Endothelial cell of umbilical vein (primary cell): ENCODE results near the gene EAPP. TPM values are rescaled to one million over a fixed set of nuclear protein-coding genes. Genes with fewer than 3 reads are reported as not detected.

Experiments used
- BruUV-seq: library from RNA; stranded (reverse); fragments of 400-500 nt; replicated peaks from 2 replicates; lab custom pipeline; 2021; lab: Mats Ljungman, UMichigan
- CTCF ChIA-PET: fragments of 300-600, 350-600 bp; sonication (Branson Sonifier 250); formaldehyde crosslinking; loops from one replicate; lab custom pipeline; 2021; ENCODE audit warnings: antibody characterized with exemption, inconsistent platforms; lab: Charles Lee
- POLR2A ChIA-PET: fragments of 300-600, 350-600 bp; sonication (Branson Sonifier 250); formaldehyde crosslinking; loops from one replicate; lab custom pipeline; 2021; ENCODE audit warnings: antibody characterized with exemption, inconsistent platforms; lab: Charles Lee
- DNase-seq: peaks from one replicate; pipeline ENCODE4 v3.0.0-alpha.2; 2011; ENCODE audit warnings: low read depth, low spot score
- FAIRE-seq: peaks from 2 replicates; lab custom pipeline; 2011; peaks lifted over from hg19 to GRCh38; lab: Jason Lieb, UNC
- H2AFZ ChIP-seq: 2 replicates; pipeline ENCODE4 v1.6.0; 2012; ENCODE audit warnings: low read depth, low read length, control low read depth, inconsistent platforms
- H3K27ac ChIP-seq: 2 replicates; pipeline ENCODE4 v1.5.1; 2011; ENCODE audit warnings: low read depth, mild to moderate bottlenecking, control low read depth, low read length, moderate library complexity; ENCODE audit not compliant: insufficient read depth
- H3K27me3 ChIP-seq, 2 experiments: 2 replicates each; pipeline versions ENCODE4 v1.6.0 to v1.6.1; 2011; ENCODE audit warnings: low read length in 2 of 2, mixed read lengths in 1 of 2; ENCODE audit not compliant: control insufficient read depth in 2 of 2, insufficient read depth in 2 of 2
- H3K36me3 ChIP-seq, 2 experiments: 2 replicates in 1 of 2; 3 replicates in 1 of 2; pipeline ENCODE4 v1.5.1; 2011; ENCODE audit warnings: low read length in 2 of 2, mild to moderate bottlenecking in 1 of 2, moderate library complexity in 1 of 2; ENCODE audit not compliant: control insufficient read depth in 2 of 2, insufficient read depth in 2 of 2; ENCODE audit errors: extremely low read depth in 1 of 2
- H3K4me1 ChIP-seq: 3 replicates; pipeline ENCODE4 v1.5.1; 2011; ENCODE audit warnings: mild to moderate bottlenecking, low read length; ENCODE audit not compliant: control insufficient read depth, insufficient read depth; ENCODE audit errors: extremely low read depth
- H3K4me2 ChIP-seq: 2 replicates; pipeline ENCODE4 v1.6.1; 2011; ENCODE audit warnings: low read length, control low read depth, mixed read lengths; ENCODE audit not compliant: insufficient read depth
- H3K4me3 ChIP-seq, 3 experiments: fragments of 200-600 bp in 1 of 3; sonication (generic), shearing (Covaris generic) in 1 of 3; replicated peaks in 1 of 3; 2 replicates each; pipeline ENCODE4 v1.5.1; 2011 to 2016; ENCODE audit warnings: control low read depth in 3 of 3, low read length in 3 of 3, mild to moderate bottlenecking in 2 of 3, inconsistent platforms in 1 of 3, low read depth in 1 of 3, moderate library complexity in 1 of 3; ENCODE audit not compliant: insufficient read depth in 1 of 3
- H3K79me2 ChIP-seq: 2 replicates; pipeline ENCODE4 v1.6.0; 2012; ENCODE audit warnings: low read length, inconsistent platforms; ENCODE audit not compliant: control insufficient read depth, insufficient read depth
- H3K9ac ChIP-seq: replicated peaks from 2 replicates; pipeline ENCODE3; 2011; ENCODE audit warnings: low read length, control low read depth; ENCODE audit not compliant: insufficient read depth; ENCODE audit errors: extremely low read depth
- H3K9me1 ChIP-seq: replicated peaks from 3 replicates; pipeline ENCODE4 v1.6.0; 2011; ENCODE audit warnings: mild to moderate bottlenecking, low read length; ENCODE audit not compliant: control insufficient read depth, insufficient read depth; ENCODE audit errors: extremely low read depth
- H3K9me3 ChIP-seq: replicated peaks from 2 replicates; pipeline ENCODE4 v1.5.1; 2012; ENCODE audit warnings: low read length, inconsistent platforms; ENCODE audit not compliant: control insufficient read depth, insufficient read depth
- H4K20me1 ChIP-seq: replicated peaks from 2 replicates; pipeline ENCODE3; 2011; ENCODE audit warnings: mild to moderate bottlenecking, low read length; ENCODE audit not compliant: control insufficient read depth, insufficient read depth; ENCODE audit errors: extremely low read depth
- EZH2 ChIP-seq: IDR thresholded peaks from 2 replicates; pipeline ENCODE4 v1.6.1; 2012; ENCODE audit warnings: borderline replicate concordance, low read depth, mild to moderate bottlenecking, moderate library complexity, low read length, inconsistent platforms; ENCODE audit not compliant: severe bottlenecking
- FOS ChIP-seq: IDR thresholded peaks from 2 replicates; pipeline ENCODE4 v1.6.1; 2011; ENCODE audit warnings: mild to moderate bottlenecking, low read length, moderate library complexity, borderline replicate concordance; ENCODE audit not compliant: insufficient read depth
- GATA2 ChIP-seq: IDR thresholded peaks from 2 replicates; pipeline ENCODE4 v1.7.0; 2011; ENCODE audit warnings: low read depth, mild to moderate bottlenecking, moderate library complexity, mixed read lengths, low read length; ENCODE audit not compliant: insufficient read length, insufficient read depth
- JUN ChIP-seq: IDR thresholded peaks from 2 replicates; pipeline ENCODE4 v1.6.1; 2011; ENCODE audit warnings: borderline replicate concordance, low read depth; ENCODE audit not compliant: insufficient read length, insufficient read depth
- MYC ChIP-seq: IDR thresholded peaks from one replicate; pipeline ENCODE4 v1.6.1; 2011; ENCODE audit warnings: mild to moderate bottlenecking, low read depth, low read length
- POLR2A ChIP-seq: IDR thresholded peaks from 2 replicates; pipeline ENCODE4 v1.6.1; 2012; ENCODE audit warnings: low read depth, mild to moderate bottlenecking, control low read depth, low read length
- dilution Hi-C: fragments of 300-500 bp; cut with MboI; formaldehyde crosslinking; loops from one replicate; pipeline ENCODE4 v1.15.0; 2019; ENCODE audit warnings: low sequenced_read_pairs; ENCODE audit not compliant: extremely low pct_ligation_motif_present
- intact Hi-C: fragments of 100-400 bp; cut with micrococcal nuclease; formaldehyde crosslinking; loops from one replicate; pipeline ENCODE4 v1.10.0; 2022
- polyA plus RNA-seq, 4 experiments: library from polyadenylated mRNA; depleted of rRNA in 3 of 4; stranded (reverse) in 3 of 4; unstranded in 1 of 4; fragments of >200 nt; gene quantifications; 2 replicates each; pipeline versions ENCODE4 v1.2.1 to v1.2.3, GENCODE V29; 2011 to 2012; ENCODE audit warnings: missing spikeins in 1 of 4
- total RNA-seq: library from RNA; stranded (reverse); gene quantifications from 2 replicates; pipeline ENCODE4 v1.2.3, GENCODE V29; 2021
- TF ChIP-seq, protein P1 (sequence below): IDR thresholded peaks from 2 replicates; pipeline ENCODE4 v1.6.1; 2011; ENCODE audit not compliant: insufficient read depth, insufficient read length

The EAPP gene
- total and polyA plus RNA-seq, 2 donors (not counting 3 experiments of a cell fraction or from before 2014, with no cell fraction given) = 16.6 to 22.2 TPM

DNA sequence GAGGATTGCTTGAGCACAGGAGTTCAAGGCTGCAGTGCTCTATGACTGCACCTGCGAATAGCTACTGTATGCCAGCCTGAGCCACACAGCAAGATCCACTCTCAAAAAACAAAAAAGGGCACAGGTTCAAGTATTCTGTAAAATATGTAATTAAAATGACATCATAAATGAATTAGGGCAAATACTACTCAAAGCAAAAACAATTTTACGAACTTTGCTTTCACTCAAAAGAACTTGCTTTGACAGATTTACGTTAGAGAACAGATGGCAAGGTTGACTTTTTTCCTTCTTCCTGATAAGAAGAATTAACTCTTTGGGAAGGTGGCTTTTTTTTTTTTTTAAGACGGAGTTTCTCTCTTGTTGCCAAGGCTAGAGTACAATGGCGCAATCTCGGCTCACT, 44.0 kb upstream of the EAPP start:
- Histone ChIP-seq H3K27ac (no peak overlapping the region), H3K4me1 (no peaks in the 10 kb centered on the region), H3K36me3 (peaks cover 8 to 20% of the 10 kb centered on the region in 2 experiments), H2AFZ (no peak overlapping the region), H3K9me3 (no peaks in the 10 kb centered on the region), H3K27me3 (no peaks in the 10 kb centered on the region), H3K79me2 (no peaks in the 10 kb centered on the region), H3K9ac (no peak overlapping the region), H3K4me3 (no peak overlapping the region), H4K20me1 (no peaks in the 10 kb centered on the region), H3K9me1 (no peaks in the 10 kb centered on the region), H3K4me2 (no peak overlapping the region)
- ChIA-PET POLR2A (no interaction called here), CTCF (no interaction called here)
- no TSS peak for BruUV-seq
- FAIRE-seq (no peak), DNase-seq (no peak)
- TF ChIP-seq GATA2 (no peak), FOS (no peak), MYC (no peak), EZH2 (no peak), JUN (no peak), POLR2A (no peak)
- TF ChIP-seq, protein P1, sequence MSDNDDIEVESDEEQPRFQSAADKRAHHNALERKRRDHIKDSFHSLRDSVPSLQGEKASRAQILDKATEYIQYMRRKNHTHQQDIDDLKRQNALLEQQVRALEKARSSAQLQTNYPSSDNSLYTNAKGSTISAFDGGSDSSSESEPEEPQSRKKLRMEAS = no peak
- intact Hi-C loops (loop anchor here (5.0 kb wide), 1 partner anchor 34 kb away; no protein-coding TSS in a partner anchor), dilution Hi-C loops (no loop called here)

DNA sequence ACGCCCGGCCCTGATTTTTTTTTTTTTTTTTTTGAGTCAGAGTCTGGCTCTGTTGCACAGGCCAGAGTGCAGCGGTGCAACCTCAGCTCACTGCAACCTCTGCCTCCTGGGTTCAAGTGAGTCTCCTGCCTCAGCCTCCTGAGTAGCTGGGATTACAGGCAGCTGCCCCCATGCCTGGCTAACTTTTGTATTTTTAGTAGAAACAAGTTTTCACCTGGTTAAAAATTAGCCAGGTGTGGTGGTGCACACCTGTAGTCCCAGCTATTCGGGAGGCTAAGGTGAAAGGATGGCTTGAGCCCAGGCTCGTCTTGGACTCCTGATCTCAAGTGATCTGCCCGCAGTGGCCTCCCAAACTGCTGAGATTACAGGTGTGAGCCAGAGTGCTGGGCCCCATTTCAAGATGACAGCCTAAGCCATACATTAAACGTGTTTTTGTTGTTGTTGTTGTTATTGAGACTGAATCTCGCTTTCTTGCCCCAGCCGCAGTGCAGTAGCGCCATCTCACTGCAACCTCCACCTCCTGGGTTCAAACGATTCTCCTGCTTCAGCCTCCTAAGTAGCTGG, 42.7 kb upstream of the EAPP start:
- ChIA-PET CTCF (interaction anchor here (0.8 to 1.4 kb wide), 2 partner anchors 11 to 29 kb away, joined by 3 to 4 read pairs; no protein-coding TSS in a partner anchor), POLR2A (no interaction called here)
- intact Hi-C loops = loop anchor here (5.0 kb wide), 1 partner anchor 35 kb away; no protein-coding TSS in a partner anchor
- BruUV-seq = no TSS peak
- H3K4me3 ChIP-seq = no peak overlapping the region
- no peak for DNase-seq
- no peaks in the 10 kb centered on the region for H3K9me3 ChIP-seq
- no peak overlapping the region for H3K4me2 ChIP-seq
- H4K20me1 ChIP-seq = no peaks in the 10 kb centered on the region
- H3K27ac ChIP-seq = no peak overlapping the region
- H3K79me2 ChIP-seq = no peaks in the 10 kb centered on the region
- TF ChIP-seq POLR2A (no peak), FOS (no peak), GATA2 (no peak), JUN (no peak)
- TF ChIP-seq, protein P1 = no peak
- no peak for FAIRE-seq
- H3K9me1 ChIP-seq = no peaks in the 10 kb centered on the region
- peaks cover 6 to 20% of the 10 kb centered on the region in 2 experiments for H3K36me3 ChIP-seq
- no peak overlapping the region for H3K9ac ChIP-seq
- dilution Hi-C loops = no loop called here
- no peaks in the 10 kb centered on the region for H3K4me1 ChIP-seq
- H3K27me3 ChIP-seq = no peaks in the 10 kb centered on the region
- H2AFZ ChIP-seq = no peak overlapping the region
